ENCODE results near the gene PRKAG1.

PRKAG1 gene

DNA sequence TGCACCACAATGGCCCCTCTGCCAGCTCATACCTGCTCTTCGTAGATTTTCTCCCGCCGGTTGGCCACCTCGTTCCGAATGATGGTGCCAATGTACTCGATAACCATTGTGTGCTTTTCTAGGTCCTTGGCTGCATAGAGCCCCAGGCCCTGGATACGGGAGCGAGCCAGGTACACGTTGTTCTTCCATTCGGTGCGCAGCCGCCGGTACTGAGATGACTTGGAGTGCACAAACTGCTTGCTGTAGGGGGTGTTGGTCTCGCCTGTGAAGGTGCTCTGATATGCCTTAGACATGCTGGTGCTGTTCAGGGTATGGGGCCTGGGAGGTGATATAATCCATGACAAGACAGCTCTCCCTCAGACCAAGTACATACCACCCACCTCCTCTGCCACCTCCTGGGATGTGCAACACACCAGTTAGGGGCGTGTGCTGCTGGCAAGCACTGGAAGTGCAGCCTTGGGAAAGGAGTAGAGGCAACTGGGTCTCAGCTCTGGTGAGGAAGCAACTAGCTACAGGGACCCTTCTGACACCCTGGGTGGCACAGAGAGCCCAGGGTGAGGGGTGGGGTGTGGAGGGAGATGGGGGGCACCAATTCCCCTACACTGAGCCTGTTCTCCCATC, 4.1 kb upstream of the PRKAG1 start:
- no peaks in the 10 kb centered on the region for H3K27me3 ChIP-seq (ENCODE audit: insufficient read depth, poor library complexity, severe bottlenecking)
- ATAC-seq (ENCODE audit: low read depth) (no peak), DNase-seq (ENCODE audit: low spot score) (no peak)
- H3K36me3 ChIP-seq (ENCODE audit: low read depth), result peaks cover 51% of the 10 kb centered on the region
- no peak for TF ChIP-seq CTCF (IDR thresholded peaks at IDR 0.05; ENCODE audit: poor library complexity, severe bottlenecking)
- no peak overlapping the region for H3K4me3 ChIP-seq (ENCODE audit: severe bottlenecking)
- no peaks in the 10 kb centered on the region for H3K9me3 ChIP-seq (ENCODE audit: severe bottlenecking)
- no peak overlapping the region for H3K27ac ChIP-seq (ENCODE audit: poor library complexity, severe bottlenecking)
- peaks cover under 1% of the 10 kb centered on the region for H3K4me1 ChIP-seq (ENCODE audit: insufficient read depth, poor library complexity, severe bottlenecking)

DNA sequence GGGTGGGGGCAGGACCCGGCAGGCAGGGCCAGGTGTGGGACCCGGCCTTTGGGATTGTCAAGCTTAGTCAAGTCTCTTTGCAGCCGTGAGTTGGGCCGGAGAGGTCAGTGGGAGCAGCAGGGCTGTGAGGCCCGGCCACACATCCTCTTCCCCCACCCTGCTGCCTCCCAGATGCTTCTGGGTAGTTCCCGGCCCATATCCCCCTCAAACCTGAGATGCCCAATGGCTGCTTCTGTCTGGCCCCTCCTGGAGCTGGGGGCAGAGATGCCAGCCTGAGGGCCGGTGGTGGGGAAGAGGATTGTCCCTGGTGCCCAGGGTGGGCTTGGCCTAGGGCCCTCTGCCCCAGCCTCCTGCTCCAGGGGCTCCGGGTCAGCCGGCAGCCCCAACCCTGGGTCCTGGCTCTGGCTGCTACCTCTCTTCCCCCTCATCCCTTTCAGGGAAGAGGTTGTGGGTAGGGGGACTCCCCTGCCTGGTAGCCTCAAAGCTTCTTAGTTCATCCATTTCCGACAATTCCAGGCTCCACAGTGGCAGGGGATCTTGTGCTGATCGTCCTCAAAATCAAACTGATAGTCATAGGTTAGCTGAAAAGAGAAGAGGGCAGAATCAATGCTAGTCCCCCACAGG, 2.8 kb upstream of the PRKAG1 start:
- H3K4me1 ChIP-seq (ENCODE audit: insufficient read depth, poor library complexity, severe bottlenecking), result peaks cover 5% of the 10 kb centered on the region
- no peaks in the 10 kb centered on the region for H3K9me3 ChIP-seq (ENCODE audit: severe bottlenecking)
- DNase-seq (ENCODE audit: low spot score) (no peak), ATAC-seq (ENCODE audit: low read depth) (no peak)
- no peak overlapping the region for H3K27ac ChIP-seq (ENCODE audit: poor library complexity, severe bottlenecking)
- H3K4me3 ChIP-seq (ENCODE audit: severe bottlenecking), result no peak overlapping the region
- H3K27me3 ChIP-seq (ENCODE audit: insufficient read depth, poor library complexity, severe bottlenecking), result no peaks in the 10 kb centered on the region
- H3K36me3 ChIP-seq (ENCODE audit: low read depth), result peaks cover 51% of the 10 kb centered on the region
- TF ChIP-seq CTCF (IDR thresholded peaks at IDR 0.05; ENCODE audit: poor library complexity, severe bottlenecking), result no peak

GRCh38 chr12:49020441-49020840, 1.9 kb upstream of the PRKAG1 start:
- H3K4me1 ChIP-seq (ENCODE audit: insufficient read depth, poor library complexity, severe bottlenecking), result peaks cover 5% of the 10 kb centered on the region
- H3K27ac ChIP-seq (ENCODE audit: poor library complexity, severe bottlenecking), result no peak overlapping the region
- ATAC-seq (ENCODE audit: low read depth) (no peak), DNase-seq (ENCODE audit: low spot score) (no peak)
- H3K9me3 ChIP-seq (ENCODE audit: severe bottlenecking), result no peaks in the 10 kb centered on the region
- H3K36me3 ChIP-seq (ENCODE audit: low read depth), result peaks cover 44% of the 10 kb centered on the region
- H3K4me3 ChIP-seq (ENCODE audit: severe bottlenecking), result no peak overlapping the region
- TF ChIP-seq CTCF (IDR thresholded peaks at IDR 0.05; ENCODE audit: poor library complexity, severe bottlenecking), result no peak
- no peaks in the 10 kb centered on the region for H3K27me3 ChIP-seq (ENCODE audit: insufficient read depth, poor library complexity, severe bottlenecking)

DNA sequence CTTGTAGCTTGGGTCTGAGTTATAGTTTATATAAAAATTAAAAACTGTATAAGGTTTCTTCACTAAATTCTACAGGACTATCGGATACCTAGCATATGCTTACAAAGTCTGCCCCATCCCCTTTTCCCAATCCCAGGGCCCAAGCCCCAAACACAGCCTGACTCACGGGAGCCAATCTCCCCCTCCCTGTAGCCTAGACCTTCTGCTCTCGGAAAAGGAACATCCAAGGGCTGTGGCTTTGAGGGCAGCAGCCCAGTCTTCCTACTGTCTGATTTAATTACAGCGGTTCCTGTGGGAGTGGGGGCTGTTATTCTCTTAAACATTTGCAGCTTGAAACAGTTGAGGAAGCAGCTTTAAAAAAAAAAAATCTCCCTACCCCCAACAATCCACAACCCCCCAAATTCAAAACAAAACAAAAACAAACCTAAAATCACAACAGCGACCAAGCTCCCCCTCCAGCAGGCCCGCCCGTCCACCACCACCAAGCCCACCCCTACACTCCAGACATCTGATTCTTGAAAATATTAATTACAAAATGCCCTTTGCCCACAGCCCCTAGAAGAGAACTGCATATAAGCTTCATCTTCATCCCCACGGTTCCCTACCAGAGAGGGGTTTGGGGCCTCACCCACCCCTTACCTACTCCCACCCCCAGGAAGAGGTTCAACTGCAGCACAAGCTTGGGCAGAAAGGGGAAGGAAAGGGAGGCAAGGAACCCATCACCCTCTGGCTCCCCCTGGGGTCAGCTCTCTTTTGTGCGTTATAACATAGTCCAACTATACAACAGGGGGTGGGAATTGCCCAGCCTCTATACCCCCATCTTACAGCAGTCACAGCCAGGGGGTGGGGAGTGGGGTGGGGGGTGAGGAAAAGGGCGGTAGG, 1.1 kb upstream of the PRKAG1 start:
- TF ChIP-seq CTCF (IDR thresholded peaks at IDR 0.05; ENCODE audit: poor library complexity, severe bottlenecking), result peak; percentile 30
- Histone ChIP-seq H3K27me3 (ENCODE audit: insufficient read depth, poor library complexity, severe bottlenecking) (no peaks in the 10 kb centered on the region), H3K9me3 (ENCODE audit: severe bottlenecking) (no peaks in the 10 kb centered on the region), H3K4me3 (ENCODE audit: severe bottlenecking) (no peak overlapping the region), H3K27ac (ENCODE audit: poor library complexity, severe bottlenecking) (peak overlapping the region; percentile 68), H3K4me1 (ENCODE audit: insufficient read depth, poor library complexity, severe bottlenecking) (peaks cover 5% of the 10 kb centered on the region), H3K36me3 (ENCODE audit: low read depth) (peaks cover 41% of the 10 kb centered on the region)
- no peak for DNase-seq (ENCODE audit: low spot score)
- ATAC-seq (ENCODE audit: low read depth), result no peak
